ENCODE results near the gene FAM131A.
A peak's percentile ranks its signal among the peaks of the same experiment; 100 is the strongest.

FAM131A gene

GRCh38 chr3:184315871-184316661, 21.3 kb upstream of the FAM131A start:
- no peak for TF ChIP-seq CTCF (conservative IDR thresholded peaks at IDR 0.05; ENCODE audit: control insufficient read depth, insufficient read depth, low read depth, low read length)
- H3K4me3 ChIP-seq (ENCODE audit: control insufficient read depth, low read depth, low read length) = peak overlapping the region; percentile 91
- DNase-seq (ENCODE audit: low read depth) = no peak

GRCh38 chr3:184316792-184317191, 20.6 kb upstream of the FAM131A start:
- H3K4me3 ChIP-seq (ENCODE audit: control insufficient read depth, low read depth, low read length) = peak overlapping the region; percentile 91
- peak; percentile 42 for DNase-seq (ENCODE audit: low read depth)
- TF ChIP-seq CTCF (conservative IDR thresholded peaks at IDR 0.05; ENCODE audit: control insufficient read depth, insufficient read depth, low read depth, low read length) = no peak

- no peak for DNase-seq (ENCODE audit: low read depth)
- H3K4me3 ChIP-seq (ENCODE audit: control insufficient read depth, low read depth, low read length) = peak overlapping the region; percentile 91
- TF ChIP-seq CTCF (conservative IDR thresholded peaks at IDR 0.05; ENCODE audit: control insufficient read depth, insufficient read depth, low read depth, low read length) = no peak
Measured at GRCh38 chr3:184317201-184317600, 20.2 kb upstream of the FAM131A start.

GRCh38 chr3:184320104-184320445, 17.3 kb upstream of the FAM131A start:
- peak; percentile 98 for DNase-seq (ENCODE audit: low read depth)
- H3K4me3 ChIP-seq (ENCODE audit: control insufficient read depth, low read depth, low read length) = peak overlapping the region; percentile 27
- no peak for TF ChIP-seq CTCF (conservative IDR thresholded peaks at IDR 0.05; ENCODE audit: control insufficient read depth, insufficient read depth, low read depth, low read length)

- no peak for TF ChIP-seq CTCF (conservative IDR thresholded peaks at IDR 0.05; ENCODE audit: control insufficient read depth, insufficient read depth, low read depth, low read length)
Measured at GRCh38 chr3:184321666-184322065, 15.7 kb upstream of the FAM131A start.

GRCh38 chr3:184322731-184323487, 14.5 kb upstream of the FAM131A start:
- DNase-seq (ENCODE audit: low read depth) = peak; percentile 90

More at GRCh38 chr3:184321666-184322065, 15.7 kb upstream of the FAM131A start:
- H3K4me3 ChIP-seq (ENCODE audit: control insufficient read depth, low read depth, low read length) = no peak overlapping the region
- DNase-seq (ENCODE audit: low read depth) = no peak

More at GRCh38 chr3:184322731-184323487, 14.5 kb upstream of the FAM131A start:
- H3K4me3 ChIP-seq (ENCODE audit: control insufficient read depth, low read depth, low read length) = no peak overlapping the region
- TF ChIP-seq CTCF (conservative IDR thresholded peaks at IDR 0.05; ENCODE audit: control insufficient read depth, insufficient read depth, low read depth, low read length) = no peak
